Measurements from ENCODE around the gene SYNE2.

DNA sequence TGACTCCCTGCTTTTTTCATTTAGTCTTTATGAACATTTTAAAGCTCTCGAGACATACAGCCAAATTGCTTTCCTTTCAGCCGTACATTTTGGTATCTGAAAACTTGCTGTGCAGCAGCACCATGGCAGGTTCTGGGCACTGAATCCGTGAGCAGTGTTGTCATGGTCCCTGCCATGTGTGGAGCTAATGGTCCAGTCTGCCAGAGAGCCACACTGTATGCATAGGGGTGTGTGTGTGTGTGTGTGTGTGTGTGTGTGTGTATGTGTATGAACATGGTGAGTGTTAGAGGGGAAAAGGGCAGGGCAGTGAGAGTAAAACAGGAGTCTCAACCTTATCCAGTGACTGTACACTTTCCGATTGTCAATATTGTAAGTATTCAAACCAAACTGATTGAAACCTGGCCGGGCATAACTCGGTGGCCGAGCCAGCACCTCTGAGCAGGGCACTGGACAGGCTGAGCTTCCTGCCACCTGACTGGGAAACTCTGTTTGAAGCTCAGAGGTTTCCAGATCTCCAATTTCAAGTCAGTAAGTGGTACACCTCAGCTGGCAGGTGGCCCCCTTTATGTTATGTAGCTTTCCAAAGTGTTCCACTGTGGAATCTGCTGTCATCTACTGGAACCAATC, 331.4 kb downstream of the SYNE2 start:
- TF ChIP-seq TP53 (CRISPR knock-in tag; IDR thresholded peaks at IDR 0.05) (no peak), NR2C2 (CRISPR knock-in tag; IDR thresholded peaks at IDR 0.05) (no peak), SOX15 (CRISPR knock-in tag; IDR thresholded peaks at IDR 0.05) (no peak), TEAD1 (CRISPR knock-in tag; IDR thresholded peaks at IDR 0.05) (no peak), ZNF396 (CRISPR knock-in tag; IDR thresholded peaks at IDR 0.05; ENCODE audit: borderline replicate concordance) (no peak)
- TF ChIP-seq, protein P1, sequence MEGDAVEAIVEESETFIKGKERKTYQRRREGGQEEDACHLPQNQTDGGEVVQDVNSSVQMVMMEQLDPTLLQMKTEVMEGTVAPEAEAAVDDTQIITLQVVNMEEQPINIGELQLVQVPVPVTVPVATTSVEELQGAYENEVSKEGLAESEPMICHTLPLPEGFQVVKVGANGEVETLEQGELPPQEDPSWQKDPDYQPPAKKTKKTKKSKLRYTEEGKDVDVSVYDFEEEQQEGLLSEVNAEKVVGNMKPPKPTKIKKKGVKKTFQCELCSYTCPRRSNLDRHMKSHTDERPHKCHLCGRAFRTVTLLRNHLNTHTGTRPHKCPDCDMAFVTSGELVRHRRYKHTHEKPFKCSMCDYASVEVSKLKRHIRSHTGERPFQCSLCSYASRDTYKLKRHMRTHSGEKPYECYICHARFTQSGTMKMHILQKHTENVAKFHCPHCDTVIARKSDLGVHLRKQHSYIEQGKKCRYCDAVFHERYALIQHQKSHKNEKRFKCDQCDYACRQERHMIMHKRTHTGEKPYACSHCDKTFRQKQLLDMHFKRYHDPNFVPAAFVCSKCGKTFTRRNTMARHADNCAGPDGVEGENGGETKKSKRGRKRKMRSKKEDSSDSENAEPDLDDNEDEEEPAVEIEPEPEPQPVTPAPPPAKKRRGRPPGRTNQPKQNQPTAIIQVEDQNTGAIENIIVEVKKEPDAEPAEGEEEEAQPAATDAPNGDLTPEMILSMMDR (IDR thresholded peaks at IDR 0.05), result no peak
- TF ChIP-seq, protein P2, sequence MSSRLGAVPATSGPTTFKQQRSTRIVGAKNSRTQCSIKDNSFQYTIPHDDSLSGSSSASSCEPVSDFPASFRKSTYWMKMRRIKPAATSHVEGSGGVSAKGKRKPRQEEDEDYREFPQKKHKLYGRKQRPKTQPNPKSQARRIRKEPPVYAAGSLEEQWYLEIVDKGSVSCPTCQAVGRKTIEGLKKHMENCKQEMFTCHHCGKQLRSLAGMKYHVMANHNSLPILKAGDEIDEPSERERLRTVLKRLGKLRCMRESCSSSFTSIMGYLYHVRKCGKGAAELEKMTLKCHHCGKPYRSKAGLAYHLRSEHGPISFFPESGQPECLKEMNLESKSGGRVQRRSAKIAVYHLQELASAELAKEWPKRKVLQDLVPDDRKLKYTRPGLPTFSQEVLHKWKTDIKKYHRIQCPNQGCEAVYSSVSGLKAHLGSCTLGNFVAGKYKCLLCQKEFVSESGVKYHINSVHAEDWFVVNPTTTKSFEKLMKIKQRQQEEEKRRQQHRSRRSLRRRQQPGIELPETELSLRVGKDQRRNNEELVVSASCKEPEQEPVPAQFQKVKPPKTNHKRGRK (CRISPR knock-in tag; IDR thresholded peaks at IDR 0.05; ENCODE audit: borderline replicate concordance), result no peak
- TF ChIP-seq, protein P3, sequence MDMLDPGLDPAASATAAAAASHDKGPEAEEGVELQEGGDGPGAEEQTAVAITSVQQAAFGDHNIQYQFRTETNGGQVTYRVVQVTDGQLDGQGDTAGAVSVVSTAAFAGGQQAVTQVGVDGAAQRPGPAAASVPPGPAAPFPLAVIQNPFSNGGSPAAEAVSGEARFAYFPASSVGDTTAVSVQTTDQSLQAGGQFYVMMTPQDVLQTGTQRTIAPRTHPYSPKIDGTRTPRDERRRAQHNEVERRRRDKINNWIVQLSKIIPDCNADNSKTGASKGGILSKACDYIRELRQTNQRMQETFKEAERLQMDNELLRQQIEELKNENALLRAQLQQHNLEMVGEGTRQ (CRISPR knock-in tag; IDR thresholded peaks at IDR 0.05), result no peak
- TF ChIP-seq, protein P4, sequence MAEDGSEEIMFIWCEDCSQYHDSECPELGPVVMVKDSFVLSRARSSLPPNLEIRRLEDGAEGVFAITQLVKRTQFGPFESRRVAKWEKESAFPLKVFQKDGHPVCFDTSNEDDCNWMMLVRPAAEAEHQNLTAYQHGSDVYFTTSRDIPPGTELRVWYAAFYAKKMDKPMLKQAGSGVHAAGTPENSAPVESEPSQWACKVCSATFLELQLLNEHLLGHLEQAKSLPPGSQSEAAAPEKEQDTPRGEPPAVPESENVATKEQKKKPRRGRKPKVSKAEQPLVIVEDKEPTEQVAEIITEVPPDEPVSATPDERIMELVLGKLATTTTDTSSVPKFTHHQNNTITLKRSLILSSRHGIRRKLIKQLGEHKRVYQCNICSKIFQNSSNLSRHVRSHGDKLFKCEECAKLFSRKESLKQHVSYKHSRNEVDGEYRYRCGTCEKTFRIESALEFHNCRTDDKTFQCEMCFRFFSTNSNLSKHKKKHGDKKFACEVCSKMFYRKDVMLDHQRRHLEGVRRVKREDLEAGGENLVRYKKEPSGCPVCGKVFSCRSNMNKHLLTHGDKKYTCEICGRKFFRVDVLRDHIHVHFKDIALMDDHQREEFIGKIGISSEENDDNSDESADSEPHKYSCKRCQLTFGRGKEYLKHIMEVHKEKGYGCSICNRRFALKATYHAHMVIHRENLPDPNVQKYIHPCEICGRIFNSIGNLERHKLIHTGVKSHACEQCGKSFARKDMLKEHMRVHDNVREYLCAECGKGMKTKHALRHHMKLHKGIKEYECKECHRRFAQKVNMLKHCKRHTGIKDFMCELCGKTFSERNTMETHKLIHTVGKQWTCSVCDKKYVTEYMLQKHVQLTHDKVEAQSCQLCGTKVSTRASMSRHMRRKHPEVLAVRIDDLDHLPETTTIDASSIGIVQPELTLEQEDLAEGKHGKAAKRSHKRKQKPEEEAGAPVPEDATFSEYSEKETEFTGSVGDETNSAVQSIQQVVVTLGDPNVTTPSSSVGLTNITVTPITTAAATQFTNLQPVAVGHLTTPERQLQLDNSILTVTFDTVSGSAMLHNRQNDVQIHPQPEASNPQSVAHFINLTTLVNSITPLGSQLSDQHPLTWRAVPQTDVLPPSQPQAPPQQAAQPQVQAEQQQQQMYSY (CRISPR knock-in tag; IDR thresholded peaks at IDR 0.05), result no peak
- TF ChIP-seq, protein P5, sequence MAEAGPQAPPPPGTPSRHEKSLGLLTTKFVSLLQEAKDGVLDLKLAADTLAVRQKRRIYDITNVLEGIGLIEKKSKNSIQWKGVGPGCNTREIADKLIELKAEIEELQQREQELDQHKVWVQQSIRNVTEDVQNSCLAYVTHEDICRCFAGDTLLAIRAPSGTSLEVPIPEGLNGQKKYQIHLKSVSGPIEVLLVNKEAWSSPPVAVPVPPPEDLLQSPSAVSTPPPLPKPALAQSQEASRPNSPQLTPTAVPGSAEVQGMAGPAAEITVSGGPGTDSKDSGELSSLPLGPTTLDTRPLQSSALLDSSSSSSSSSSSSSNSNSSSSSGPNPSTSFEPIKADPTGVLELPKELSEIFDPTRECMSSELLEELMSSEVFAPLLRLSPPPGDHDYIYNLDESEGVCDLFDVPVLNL (CRISPR knock-in tag; IDR thresholded peaks at IDR 0.05; ENCODE audit: borderline replicate concordance, low read depth), result no peak
- TF ChIP-seq, protein P6, sequence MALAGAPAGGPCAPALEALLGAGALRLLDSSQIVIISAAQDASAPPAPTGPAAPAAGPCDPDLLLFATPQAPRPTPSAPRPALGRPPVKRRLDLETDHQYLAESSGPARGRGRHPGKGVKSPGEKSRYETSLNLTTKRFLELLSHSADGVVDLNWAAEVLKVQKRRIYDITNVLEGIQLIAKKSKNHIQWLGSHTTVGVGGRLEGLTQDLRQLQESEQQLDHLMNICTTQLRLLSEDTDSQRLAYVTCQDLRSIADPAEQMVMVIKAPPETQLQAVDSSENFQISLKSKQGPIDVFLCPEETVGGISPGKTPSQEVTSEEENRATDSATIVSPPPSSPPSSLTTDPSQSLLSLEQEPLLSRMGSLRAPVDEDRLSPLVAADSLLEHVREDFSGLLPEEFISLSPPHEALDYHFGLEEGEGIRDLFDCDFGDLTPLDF (CRISPR knock-in tag; IDR thresholded peaks at IDR 0.05), result no peak
- TF ChIP-seq, protein P7, sequence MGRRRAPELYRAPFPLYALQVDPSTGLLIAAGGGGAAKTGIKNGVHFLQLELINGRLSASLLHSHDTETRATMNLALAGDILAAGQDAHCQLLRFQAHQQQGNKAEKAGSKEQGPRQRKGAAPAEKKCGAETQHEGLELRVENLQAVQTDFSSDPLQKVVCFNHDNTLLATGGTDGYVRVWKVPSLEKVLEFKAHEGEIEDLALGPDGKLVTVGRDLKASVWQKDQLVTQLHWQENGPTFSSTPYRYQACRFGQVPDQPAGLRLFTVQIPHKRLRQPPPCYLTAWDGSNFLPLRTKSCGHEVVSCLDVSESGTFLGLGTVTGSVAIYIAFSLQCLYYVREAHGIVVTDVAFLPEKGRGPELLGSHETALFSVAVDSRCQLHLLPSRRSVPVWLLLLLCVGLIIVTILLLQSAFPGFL (CRISPR knock-in tag; IDR thresholded peaks at IDR 0.05; ENCODE audit: borderline replicate concordance), result no peak
